Measurements from ENCODE around the gene SMCHD1. TPM values are rescaled to one million over a fixed set of nuclear protein-coding genes. Genes with fewer than 3 reads are reported as not detected.

Gene SMCHD1
- total RNA-seq, 4 donors from 2014 or later, result 59.8 to 96.5 (median 73.6) TPM

GRCh38 chr18:2714140-2714539 is 58.6 kb downstream of the SMCHD1 start:
- no peaks in the 10 kb centered on the region for H3K9me3 ChIP-seq
- no peak overlapping the region for H3K4me3 ChIP-seq
- no peak for DNase-seq (ENCODE audit: low spot score in 2 of 2)
- H3K4me1 ChIP-seq, result no peaks in the 10 kb centered on the region
- TF ChIP-seq, protein P1, sequence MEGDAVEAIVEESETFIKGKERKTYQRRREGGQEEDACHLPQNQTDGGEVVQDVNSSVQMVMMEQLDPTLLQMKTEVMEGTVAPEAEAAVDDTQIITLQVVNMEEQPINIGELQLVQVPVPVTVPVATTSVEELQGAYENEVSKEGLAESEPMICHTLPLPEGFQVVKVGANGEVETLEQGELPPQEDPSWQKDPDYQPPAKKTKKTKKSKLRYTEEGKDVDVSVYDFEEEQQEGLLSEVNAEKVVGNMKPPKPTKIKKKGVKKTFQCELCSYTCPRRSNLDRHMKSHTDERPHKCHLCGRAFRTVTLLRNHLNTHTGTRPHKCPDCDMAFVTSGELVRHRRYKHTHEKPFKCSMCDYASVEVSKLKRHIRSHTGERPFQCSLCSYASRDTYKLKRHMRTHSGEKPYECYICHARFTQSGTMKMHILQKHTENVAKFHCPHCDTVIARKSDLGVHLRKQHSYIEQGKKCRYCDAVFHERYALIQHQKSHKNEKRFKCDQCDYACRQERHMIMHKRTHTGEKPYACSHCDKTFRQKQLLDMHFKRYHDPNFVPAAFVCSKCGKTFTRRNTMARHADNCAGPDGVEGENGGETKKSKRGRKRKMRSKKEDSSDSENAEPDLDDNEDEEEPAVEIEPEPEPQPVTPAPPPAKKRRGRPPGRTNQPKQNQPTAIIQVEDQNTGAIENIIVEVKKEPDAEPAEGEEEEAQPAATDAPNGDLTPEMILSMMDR (IDR thresholded peaks at IDR 0.05), result no peak
- TF ChIP-seq EP300 (IDR thresholded peaks at IDR 0.05), result no peak
- TF ChIP-seq POLR2A (IDR thresholded peaks at IDR 0.05), result no peak
- H3K36me3 ChIP-seq, result peaks cover 0 to 78% (median 13%) of the 10 kb centered on the region in 3 donors
- H3K27ac ChIP-seq, result no peak overlapping the region
- H3K27me3 ChIP-seq, result no peaks in the 10 kb centered on the region

GRCh38 chr18:2715990-2716389 is 60.5 kb downstream of the SMCHD1 start:
- TF ChIP-seq POLR2A (IDR thresholded peaks at IDR 0.05), result no peak
- TF ChIP-seq, protein P1 (IDR thresholded peaks at IDR 0.05), result no peak
- no peak for TF ChIP-seq EP300 (IDR thresholded peaks at IDR 0.05)
- H3K4me3 ChIP-seq, result no peak overlapping the region
- no peaks in the 10 kb centered on the region for H3K9me3 ChIP-seq
- no peak for DNase-seq (ENCODE audit: low spot score in 2 of 2)
- H3K36me3 ChIP-seq, result peaks cover 0 to 79% (median 17%) of the 10 kb centered on the region in 3 donors
- H3K27me3 ChIP-seq, result no peaks in the 10 kb centered on the region
- no peak overlapping the region for H3K27ac ChIP-seq
- no peaks in the 10 kb centered on the region for H3K4me1 ChIP-seq
- 98 to 99% methylated on average over 3 of the region's 3 CpGs for WGBS, 2 donors

DNA sequence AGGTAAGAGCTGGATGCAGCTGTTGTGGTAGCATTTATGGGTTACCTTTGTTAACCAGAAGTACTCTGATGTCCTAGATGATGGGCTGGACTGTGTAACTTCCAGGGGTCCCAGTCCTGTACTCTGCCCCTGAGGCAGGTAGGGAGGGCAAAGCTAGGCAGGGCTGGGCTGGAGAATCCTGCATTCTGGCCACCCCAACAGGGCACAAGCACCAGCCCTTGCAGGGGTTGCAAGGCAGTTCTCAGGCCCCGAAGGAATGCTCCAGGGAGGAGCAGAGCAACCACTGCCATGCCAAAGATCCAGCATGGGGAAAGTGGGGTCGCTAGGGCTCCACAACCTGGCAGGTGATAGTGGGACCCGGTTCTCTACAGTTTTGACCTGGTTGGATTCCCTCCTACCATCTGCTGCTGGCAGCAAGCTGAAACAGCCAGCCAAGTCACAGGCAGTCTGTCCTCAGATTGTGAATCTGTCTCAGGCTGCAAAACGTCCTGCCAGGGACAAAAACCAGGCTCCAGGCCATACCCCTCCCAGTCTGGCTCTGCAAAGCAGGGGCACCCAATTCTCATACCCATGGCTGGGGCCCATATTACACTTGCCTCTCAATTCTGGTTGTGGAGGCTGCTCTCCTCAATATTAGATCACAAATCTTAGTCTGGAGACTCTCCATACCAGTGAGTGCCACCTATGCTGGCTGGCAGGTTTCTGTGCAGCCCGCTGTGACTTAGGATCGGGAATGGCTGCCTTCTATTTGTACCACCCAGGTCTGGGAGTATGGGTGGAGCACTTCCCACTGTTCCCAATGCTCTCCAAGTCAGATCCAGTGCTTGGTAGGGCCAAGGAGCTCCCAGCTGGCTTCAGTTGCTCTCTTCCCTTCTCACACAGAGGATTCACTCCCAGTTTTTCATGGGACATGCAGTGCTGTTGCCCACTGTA is 61.1 kb downstream of the SMCHD1 start:
- no peaks in the 10 kb centered on the region for H3K4me1 ChIP-seq
- TF ChIP-seq, protein P1 (IDR thresholded peaks at IDR 0.05), result no peak
- TF ChIP-seq EP300 (IDR thresholded peaks at IDR 0.05) (no peak), POLR2A (IDR thresholded peaks at IDR 0.05) (no peak)
- no peak for DNase-seq (ENCODE audit: low spot score in 2 of 2)
- H3K36me3 ChIP-seq, result peaks cover 0 to 81% (median 16%) of the 10 kb centered on the region in 3 donors
- no peak overlapping the region for H3K4me3 ChIP-seq
- H3K9me3 ChIP-seq, result no peaks in the 10 kb centered on the region
- no peak overlapping the region for H3K27ac ChIP-seq
- WGBS, 2 donors, result 85 to 97% methylated on average over 5 to 6 of the region's 6 CpGs
- no peaks in the 10 kb centered on the region for H3K27me3 ChIP-seq

DNA sequence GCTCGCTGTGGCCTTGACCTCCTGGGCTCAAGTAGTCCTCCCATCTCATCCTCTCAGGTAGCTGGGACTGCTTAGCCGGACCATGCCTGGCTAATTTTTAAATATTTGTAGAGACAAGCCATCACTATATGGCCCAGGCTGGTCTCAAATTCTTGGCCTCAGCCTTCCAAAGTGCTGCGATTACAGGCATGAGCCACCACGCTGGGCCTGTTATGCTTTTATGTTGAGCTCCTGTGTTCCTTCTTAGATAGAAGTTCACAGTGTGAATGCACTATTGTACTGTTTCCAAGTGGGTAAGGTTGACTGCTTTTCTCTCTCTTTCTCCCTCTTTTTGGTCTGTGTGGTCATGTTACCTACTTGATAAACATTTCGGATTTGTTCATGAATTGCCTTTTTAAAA is 61.9 kb downstream of the SMCHD1 start:
- H3K27me3 ChIP-seq, result no peaks in the 10 kb centered on the region
- no peaks in the 10 kb centered on the region for H3K9me3 ChIP-seq
- TF ChIP-seq, protein P1 (IDR thresholded peaks at IDR 0.05), result no peak
- TF ChIP-seq EP300 (IDR thresholded peaks at IDR 0.05) (no peak), POLR2A (IDR thresholded peaks at IDR 0.05) (no peak)
- H3K4me1 ChIP-seq, result no peaks in the 10 kb centered on the region
- H3K27ac ChIP-seq, result no peak overlapping the region
- DNase-seq (ENCODE audit: low spot score in 2 of 2), result no peak
- peaks cover 0 to 82% (median 16%) of the 10 kb centered on the region in 3 donors for H3K36me3 ChIP-seq
- 82 to 88% methylated on average over 5 of the region's 5 CpGs for WGBS, 2 donors
- H3K4me3 ChIP-seq, result no peak overlapping the region

GRCh38 chr18:2719040-2719439 is 63.5 kb downstream of the SMCHD1 start:
- WGBS, 2 donors, result 89 to 95% methylated on average over 2 of the region's 2 CpGs
- H3K9me3 ChIP-seq, result no peaks in the 10 kb centered on the region
- H3K4me3 ChIP-seq, result no peak overlapping the region
- H3K27ac ChIP-seq, result no peak overlapping the region
- no peaks in the 10 kb centered on the region for H3K4me1 ChIP-seq
- no peaks in the 10 kb centered on the region for H3K27me3 ChIP-seq
- TF ChIP-seq, protein P1 (IDR thresholded peaks at IDR 0.05), result no peak
- TF ChIP-seq EP300 (IDR thresholded peaks at IDR 0.05), result no peak
- TF ChIP-seq POLR2A (IDR thresholded peaks at IDR 0.05), result no peak
- peaks cover 0 to 75% (median 16%) of the 10 kb centered on the region in 3 donors for H3K36me3 ChIP-seq
- no peak for DNase-seq (ENCODE audit: low spot score in 2 of 2)

Measured in tibial nerve (tissue), 4 donors.